ENCODE data around the gene NUDT22.

Gene NUDT22

DNA sequence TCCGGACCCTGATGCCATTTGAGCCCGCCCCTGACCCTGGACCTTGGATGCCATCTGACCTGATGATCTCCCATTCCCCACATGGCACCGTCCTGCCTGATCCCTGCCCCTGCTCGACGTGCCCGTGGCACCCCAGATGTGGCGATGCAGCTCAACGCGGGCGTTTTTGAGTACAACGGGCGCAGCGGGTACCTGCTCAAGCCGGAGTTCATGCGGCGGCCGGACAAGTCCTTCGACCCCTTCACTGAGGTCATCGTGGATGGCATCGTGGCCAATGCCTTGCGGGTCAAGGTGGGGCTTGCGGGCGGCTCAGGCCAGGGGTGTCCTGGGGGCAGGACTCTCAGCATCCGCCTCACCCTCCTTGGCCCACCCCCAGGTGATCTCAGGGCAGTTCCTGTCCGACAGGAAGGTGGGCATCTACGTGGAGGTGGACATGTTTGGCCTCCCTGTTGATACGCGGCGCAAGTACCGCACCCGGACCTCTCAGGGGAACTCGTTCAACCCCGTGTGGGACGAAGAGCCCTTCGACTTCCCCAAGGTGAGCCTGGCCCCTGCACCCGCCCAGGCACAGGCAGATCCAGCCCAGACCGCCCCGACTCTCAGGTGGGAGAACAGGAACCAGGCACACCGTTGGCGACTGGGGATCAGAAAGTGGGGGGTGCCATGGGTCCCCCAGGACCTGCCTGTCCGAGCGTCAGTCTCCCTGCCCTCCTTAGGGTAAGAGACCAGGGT is 36.4 kb downstream of the NUDT22 start:
- no peak for ATAC-seq
- H3K9me3 Mint-ChIP-seq: no peaks in the 10 kb centered on the region
- H3K4me3 Mint-ChIP-seq: no peak overlapping the region
- H3K4me1 Mint-ChIP-seq: peaks cover 15% of the 10 kb centered on the region
- no peak overlapping the region for H3K27ac Mint-ChIP-seq
- peaks cover 39% of the 10 kb centered on the region for H3K36me3 Mint-ChIP-seq
- H3K27me3 Mint-ChIP-seq: no peaks in the 10 kb centered on the region

GRCh38 chr11:64263021-64263946 is 37.2 kb downstream of the NUDT22 start:
- ATAC-seq: no peak
- Mint-ChIP-seq H3K27me3 (no peaks in the 10 kb centered on the region), H3K36me3 (peaks cover 32% of the 10 kb centered on the region), H3K27ac (no peak overlapping the region), H3K4me3 (no peak overlapping the region), H3K9me3 (no peaks in the 10 kb centered on the region), H3K4me1 (peaks cover 22% of the 10 kb centered on the region)

- Mint-ChIP-seq H3K4me3 (no peak overlapping the region), H3K36me3 (peaks cover 31% of the 10 kb centered on the region), H3K27ac (no peak overlapping the region), H3K27me3 (no peaks in the 10 kb centered on the region), H3K4me1 (peaks cover 29% of the 10 kb centered on the region), H3K9me3 (no peaks in the 10 kb centered on the region)
- ATAC-seq: no peak
Observed at GRCh38 chr11:64263947-64264317, 37.9 kb downstream of the NUDT22 start.

GRCh38 chr11:64264371-64264852 is 38.3 kb downstream of the NUDT22 start:
- peaks cover 27% of the 10 kb centered on the region for H3K36me3 Mint-ChIP-seq
- H3K9me3 Mint-ChIP-seq: no peaks in the 10 kb centered on the region
- H3K27me3 Mint-ChIP-seq: no peaks in the 10 kb centered on the region
- no peak overlapping the region for H3K4me3 Mint-ChIP-seq
- H3K4me1 Mint-ChIP-seq: peaks cover 29% of the 10 kb centered on the region
- no peak overlapping the region for H3K27ac Mint-ChIP-seq
- no peak for ATAC-seq

DNA sequence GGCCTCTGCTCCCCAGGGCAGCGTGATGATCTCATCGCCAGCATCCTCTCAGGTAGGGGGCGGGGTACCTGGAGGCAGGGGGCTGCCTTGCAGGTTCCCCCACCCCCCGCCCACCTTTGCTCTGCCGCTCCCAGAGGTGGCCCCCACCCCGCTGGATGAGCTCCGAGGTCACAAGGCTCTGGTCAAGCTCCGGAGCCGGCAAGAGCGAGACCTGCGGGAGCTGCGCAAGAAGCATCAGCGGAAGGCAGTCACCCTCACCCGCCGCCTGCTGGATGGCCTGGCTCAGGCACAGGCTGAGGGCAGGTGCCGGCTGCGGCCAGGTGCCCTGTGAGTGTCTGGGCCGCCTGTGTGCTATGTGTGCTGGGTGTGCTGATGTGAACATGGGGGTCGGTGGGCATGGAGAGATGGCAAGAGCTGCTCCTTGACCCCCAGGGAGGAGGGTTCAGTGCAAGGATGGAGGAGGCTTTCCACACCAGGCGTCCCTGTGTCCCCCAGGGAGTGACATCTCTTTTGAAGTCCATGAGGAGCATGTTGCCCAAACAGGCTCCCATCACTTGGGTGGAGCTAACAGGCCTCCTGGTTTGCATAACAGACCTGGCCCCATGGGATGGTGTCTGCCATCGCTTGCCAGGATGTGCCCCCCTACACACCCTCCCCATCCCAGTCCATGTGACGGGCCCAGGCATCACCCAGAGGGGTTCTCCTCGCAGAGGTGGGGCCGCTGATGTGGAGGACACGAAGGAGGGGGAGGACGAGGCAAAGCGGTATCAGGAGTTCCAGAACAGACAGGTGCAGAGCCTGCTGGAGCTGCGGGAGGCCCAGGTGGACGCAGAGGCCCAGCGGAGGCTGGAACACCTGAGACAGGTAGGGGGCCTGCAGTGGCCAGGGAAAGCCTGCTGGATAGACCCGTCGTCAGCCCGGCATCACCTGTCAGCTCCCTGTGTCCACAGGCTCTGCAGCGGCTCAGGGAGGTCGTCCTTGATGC is 39.4 kb downstream of the NUDT22 start:
- no peaks in the 10 kb centered on the region for H3K9me3 Mint-ChIP-seq
- ATAC-seq: no peak
- no peaks in the 10 kb centered on the region for H3K27me3 Mint-ChIP-seq
- H3K4me3 Mint-ChIP-seq: no peak overlapping the region
- peaks cover 16% of the 10 kb centered on the region for H3K36me3 Mint-ChIP-seq
- peaks cover 23% of the 10 kb centered on the region for H3K4me1 Mint-ChIP-seq
- H3K27ac Mint-ChIP-seq: no peak overlapping the region

GRCh38 chr11:64266339-64266738 is 40.3 kb downstream of the NUDT22 start:
- Mint-ChIP-seq H3K4me3 (no peak overlapping the region), H3K9me3 (no peaks in the 10 kb centered on the region), H3K4me1 (peaks cover 25% of the 10 kb centered on the region), H3K27ac (no peak overlapping the region), H3K36me3 (peaks cover 16% of the 10 kb centered on the region), H3K27me3 (no peaks in the 10 kb centered on the region)
- no peak for ATAC-seq

DNA sequence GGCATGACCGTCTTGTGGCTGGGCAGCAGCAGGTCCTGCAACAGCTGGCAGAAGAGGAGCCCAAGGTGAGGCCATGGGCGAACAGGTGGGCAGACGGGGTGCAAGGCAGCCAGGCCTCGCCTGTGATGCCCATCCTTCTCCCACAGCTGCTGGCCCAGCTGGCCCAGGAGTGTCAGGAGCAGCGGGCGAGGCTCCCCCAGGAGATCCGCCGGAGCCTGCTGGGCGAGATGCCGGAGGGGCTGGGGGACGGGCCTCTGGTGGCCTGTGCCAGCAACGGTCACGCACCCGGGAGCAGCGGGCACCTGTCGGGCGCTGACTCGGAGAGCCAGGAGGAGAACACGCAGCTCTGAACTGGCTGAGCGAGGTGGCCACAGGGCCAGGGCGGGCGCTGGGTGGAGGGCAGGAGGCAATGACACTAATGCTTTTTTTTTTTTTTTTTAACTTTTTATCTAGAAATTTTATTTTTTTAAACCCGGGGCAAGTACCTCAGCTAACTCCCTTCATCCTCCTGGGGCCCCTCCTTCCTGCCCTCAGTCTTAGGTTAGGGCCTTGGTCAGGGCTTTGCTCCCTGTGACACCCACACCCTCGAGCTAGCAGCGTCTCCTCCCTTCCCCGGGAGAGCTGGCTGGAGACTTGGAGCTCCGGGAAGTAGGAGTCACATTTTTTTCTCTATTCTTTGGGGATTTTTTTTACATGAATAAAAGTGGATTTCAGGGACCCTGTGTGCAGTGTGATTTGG is 41.3 kb downstream of the NUDT22 start:
- H3K4me3 Mint-ChIP-seq: no peak overlapping the region
- H3K9me3 Mint-ChIP-seq: no peaks in the 10 kb centered on the region
- peak overlapping the region; percentile 93 for H3K27ac Mint-ChIP-seq
- H3K4me1 Mint-ChIP-seq: peaks cover 34% of the 10 kb centered on the region
- H3K27me3 Mint-ChIP-seq: no peaks in the 10 kb centered on the region
- no peak for ATAC-seq
- peaks cover 9% of the 10 kb centered on the region for H3K36me3 Mint-ChIP-seq

DNA sequence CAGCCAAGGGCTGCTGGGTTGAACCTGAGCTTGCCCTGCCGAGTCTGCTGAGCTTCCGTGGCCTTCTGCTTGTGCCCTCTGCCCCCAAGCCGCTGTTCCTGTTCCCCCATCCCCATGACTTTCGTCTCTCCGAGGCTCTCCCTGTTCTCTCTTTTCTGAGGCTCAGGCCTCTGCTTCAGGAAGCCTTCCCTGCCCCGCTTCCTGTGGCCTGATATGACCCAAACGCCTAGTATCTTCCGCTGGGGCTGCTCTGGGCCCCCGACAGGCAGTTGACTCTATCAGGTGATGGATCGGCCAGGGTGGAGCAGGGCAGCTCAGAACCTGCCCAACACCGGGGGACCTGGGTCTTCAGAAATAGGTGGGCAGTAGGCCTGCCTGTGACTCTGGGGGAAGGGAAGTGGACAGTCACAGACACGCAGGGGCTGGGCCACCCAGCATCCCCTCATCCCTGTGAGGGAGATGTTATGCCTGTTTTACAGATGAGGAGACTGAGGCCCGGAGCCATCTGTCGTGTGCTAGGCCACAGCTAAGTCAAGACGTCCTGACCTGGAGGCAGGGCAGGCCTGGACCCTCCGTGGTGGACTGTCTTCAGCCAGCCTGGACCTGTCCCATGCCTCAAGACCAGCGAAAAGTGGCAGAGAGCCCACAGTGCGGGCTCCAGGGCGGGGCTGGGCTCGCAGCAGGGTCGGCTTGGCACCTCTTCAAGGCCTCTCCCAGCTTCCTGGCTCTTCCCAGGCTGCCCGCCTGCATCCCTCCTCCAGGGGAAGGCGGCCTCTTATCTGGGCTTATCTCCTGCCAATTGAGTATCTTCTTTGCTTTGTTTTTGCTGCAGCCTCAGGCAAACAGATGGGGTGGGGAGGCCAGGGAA is 42.2 kb downstream of the NUDT22 start:
- H3K27me3 Mint-ChIP-seq: no peaks in the 10 kb centered on the region
- H3K27ac Mint-ChIP-seq: peak overlapping the region; percentile 93
- peak overlapping the region; percentile 97 for H3K4me3 Mint-ChIP-seq
- H3K4me1 Mint-ChIP-seq: peaks cover 34% of the 10 kb centered on the region
- ATAC-seq: no peak
- H3K36me3 Mint-ChIP-seq: peaks cover under 1% of the 10 kb centered on the region
- H3K9me3 Mint-ChIP-seq: no peaks in the 10 kb centered on the region

GRCh38 chr11:64268893-64269539 is 42.9 kb downstream of the NUDT22 start:
- Mint-ChIP-seq H3K4me1 (peaks cover 34% of the 10 kb centered on the region), H3K4me3 (peak overlapping the region; percentile 97), H3K27ac (peak overlapping the region; percentile 93), H3K36me3 (no peaks in the 10 kb centered on the region), H3K9me3 (no peaks in the 10 kb centered on the region), H3K27me3 (no peaks in the 10 kb centered on the region)
- peak; percentile 14 for ATAC-seq

- Mint-ChIP-seq H3K27me3 (no peaks in the 10 kb centered on the region), H3K4me3 (peak overlapping the region; percentile 97), H3K36me3 (no peaks in the 10 kb centered on the region), H3K4me1 (peaks cover 34% of the 10 kb centered on the region), H3K9me3 (no peaks in the 10 kb centered on the region), H3K27ac (peak overlapping the region; percentile 93)
- peak; percentile 89 for ATAC-seq
Observed at GRCh38 chr11:64269540-64270220, 43.6 kb downstream of the NUDT22 start.

DNA sequence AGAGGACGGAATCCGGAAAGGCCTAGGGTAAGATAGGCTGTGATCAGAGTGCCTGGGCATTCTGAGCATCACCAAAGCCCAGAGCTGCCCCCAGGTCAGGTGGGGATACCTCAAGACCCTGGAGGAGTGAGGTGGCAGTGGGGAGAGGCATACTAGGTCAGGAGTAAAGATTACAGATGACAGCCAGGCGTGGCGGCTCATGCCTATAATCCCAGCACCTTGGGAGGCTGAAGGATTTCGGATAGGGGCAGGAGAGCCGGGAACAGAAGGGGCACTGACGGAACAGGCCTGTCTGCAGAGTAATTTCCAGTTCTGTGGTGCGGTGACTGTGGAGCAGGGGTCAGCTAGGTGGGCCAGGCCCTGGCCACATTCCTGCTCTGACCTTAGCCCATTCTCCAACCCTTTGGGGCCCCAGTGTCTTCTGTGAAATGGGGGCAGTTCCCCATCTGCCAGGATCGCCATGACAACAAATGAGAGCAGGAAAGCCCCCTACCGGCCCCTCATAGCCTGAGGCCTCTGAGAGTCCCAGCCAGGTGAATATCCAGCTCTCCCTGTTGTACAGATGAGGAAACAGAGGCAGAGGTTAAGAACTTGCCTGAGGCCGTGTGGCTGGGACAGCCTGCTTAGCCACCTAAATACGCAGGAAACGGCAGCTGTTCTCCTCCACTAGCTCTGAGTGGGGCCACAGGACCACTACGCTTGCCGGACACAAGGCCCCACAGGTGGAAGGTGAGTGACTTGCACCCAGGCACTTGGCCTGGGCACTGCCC is 49.1 kb downstream of the NUDT22 start:
- Mint-ChIP-seq H3K27ac (no peak overlapping the region), H3K9me3 (no peaks in the 10 kb centered on the region), H3K4me1 (peaks cover 14% of the 10 kb centered on the region), H3K4me3 (no peak overlapping the region), H3K36me3 (peaks cover 8% of the 10 kb centered on the region), H3K27me3 (no peaks in the 10 kb centered on the region)
- ATAC-seq: no peak

DNA sequence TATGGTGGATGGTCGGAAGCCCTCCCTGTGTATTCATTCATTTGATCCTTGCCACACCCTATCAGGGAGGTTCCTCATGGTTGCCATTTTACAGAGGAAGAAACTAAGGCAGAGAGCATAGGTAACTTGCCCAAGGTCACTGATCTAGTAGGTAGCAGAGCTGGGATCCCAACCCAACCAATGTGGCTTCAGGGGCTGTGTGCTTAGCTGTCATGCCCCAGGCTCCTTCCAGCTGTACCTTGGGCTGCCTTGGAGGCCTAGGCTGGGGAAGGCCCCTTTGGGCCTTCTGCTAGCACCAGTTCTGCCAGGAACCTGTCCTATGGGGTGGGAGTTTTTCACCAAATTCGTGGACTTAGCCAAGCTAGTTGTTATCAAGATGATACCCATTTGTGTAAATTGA is 49.8 kb downstream of the NUDT22 start:
- no peak for ATAC-seq
- Mint-ChIP-seq H3K4me1 (peaks cover 10% of the 10 kb centered on the region), H3K27ac (no peak overlapping the region), H3K9me3 (no peaks in the 10 kb centered on the region), H3K36me3 (peaks cover 8% of the 10 kb centered on the region), H3K4me3 (no peak overlapping the region), H3K27me3 (no peaks in the 10 kb centered on the region)

Data from stimulated activated memory B cell treated with anti-CD40 and anti-IgM and Interleukin-4, amounts not matched to agents 10 μg/mL and 1 μg/mL and 100 μg/mL, for 72 hours (primary cell).